CMK (cell line): ENCODE data around the gene MUC20.

Source experiments
- DNase-seq: peaks from one replicate; pipeline ENCODE4 v3.0.0-alpha.2; 2010; ENCODE audit warnings: low read depth

MUC20 gene

DNA sequence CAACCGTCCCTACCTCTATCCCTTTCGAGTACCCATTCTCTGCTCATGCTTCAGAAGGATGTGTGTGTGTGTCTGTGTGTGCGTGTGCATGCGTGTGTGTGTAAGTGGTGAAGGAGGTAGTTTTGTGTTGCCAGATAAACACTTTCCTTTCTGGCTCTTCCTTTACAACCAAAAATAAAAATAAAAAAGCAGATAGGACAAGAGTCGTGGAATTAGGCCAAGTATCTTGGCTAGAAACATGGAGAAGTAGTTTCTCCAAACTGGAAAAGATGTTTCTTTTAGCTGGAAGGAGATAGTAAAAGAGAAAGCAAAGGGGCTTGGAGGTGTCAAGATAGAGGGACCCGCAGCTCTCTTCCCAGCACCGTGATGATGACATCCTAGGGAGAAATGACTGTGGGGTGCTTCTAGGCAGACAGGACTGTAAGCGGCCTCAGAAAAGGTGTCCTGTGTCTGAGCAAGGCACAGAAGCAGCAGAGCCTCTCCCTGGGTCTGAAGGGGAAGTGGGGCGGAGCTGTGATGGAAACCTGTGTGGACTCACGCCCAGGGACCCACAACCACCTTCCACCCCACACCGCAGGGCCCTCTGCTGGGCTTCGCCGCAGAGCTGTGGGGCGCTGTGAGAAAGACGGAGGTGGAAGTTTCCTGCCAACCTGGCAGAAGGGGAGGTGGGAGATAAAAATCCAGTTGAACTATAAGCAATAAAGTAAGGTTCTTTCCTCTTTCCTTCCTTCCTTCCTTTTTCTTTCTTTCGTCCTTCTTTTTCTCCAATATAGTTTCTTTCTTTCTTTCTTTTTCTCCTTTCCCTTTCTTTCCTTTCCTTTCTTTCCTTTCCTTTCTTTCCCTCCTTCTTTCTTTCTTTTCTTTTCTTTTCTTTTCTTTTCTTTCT is 35.3 kb downstream of the MUC20 start:
- no peak for DNase-seq

- DNase-seq = no peak
Observed at GRCh38 chr3:195757438-195757770, 36.6 kb downstream of the MUC20 start.

GRCh38 chr3:195757827-195758226 is 37.0 kb downstream of the MUC20 start:
- DNase-seq = no peak

DNA sequence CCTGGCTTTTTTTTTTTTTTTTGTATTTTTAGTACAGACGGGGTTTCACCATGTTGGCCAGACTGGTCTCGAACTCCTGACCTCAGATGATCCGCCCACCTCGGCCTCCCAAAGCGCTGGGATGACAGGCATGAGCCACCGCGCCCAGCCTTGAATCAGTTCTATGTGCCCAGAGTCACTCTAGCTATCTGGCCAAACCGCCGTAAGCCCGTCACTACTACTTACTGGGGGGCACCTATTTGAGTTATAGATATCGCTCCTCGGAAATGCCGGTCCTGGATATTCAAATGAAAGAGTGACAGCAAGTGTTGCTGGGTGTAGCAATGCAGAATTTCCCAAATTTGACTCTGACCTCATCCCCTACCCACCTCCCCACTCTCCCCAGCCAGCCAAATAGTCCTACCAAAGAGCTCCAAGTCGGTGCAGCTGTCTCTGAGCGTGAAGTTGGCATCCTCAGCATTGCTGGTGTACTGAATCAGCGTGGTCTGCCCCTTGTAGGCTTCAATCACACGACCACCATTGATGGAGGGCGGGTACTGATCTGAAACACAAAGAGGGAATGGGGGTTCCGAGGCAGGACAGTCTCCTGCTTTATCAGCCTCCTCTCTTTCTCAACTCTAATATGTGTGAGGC is 38.1 kb downstream of the MUC20 start:
- no peak for DNase-seq

DNA sequence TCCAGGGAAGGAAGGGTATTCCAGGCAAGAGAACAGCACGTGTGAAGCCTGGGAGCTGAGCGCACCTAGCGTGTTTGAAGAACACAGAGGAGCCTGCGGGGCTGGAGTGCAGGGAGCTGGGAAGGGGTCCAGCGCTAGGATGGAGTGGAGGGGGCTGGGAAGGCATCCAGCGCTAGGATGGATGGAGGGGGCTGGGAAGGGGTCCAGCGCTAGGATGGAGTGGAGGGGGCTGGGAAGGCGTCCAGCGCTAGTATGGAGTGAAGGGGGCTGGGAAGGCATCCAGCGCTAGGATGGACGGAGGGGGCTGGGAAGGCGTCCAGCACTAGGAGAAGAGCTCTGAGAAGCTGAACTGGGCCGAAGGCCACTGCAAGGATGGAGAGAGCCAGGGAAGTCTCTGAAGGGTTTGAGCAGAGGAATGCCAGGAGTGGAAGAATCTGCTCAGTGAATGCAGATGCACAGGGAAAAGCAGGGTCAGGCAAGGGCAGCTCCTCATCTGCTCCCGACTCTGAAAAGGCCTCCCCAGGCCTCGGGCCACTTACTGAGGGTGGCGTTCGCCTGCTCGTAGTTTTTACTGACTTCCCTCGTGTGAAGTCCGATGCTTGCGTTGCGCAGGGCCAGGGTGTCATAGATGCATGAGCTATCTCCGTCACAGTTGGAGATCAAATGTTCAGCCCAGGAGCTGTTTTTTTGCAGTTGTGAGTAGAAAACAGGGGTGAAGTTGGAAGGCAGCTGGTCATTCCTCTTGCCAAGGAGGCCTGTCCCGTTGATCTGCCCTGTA is 39.8 kb downstream of the MUC20 start:
- DNase-seq = no peak

DNA sequence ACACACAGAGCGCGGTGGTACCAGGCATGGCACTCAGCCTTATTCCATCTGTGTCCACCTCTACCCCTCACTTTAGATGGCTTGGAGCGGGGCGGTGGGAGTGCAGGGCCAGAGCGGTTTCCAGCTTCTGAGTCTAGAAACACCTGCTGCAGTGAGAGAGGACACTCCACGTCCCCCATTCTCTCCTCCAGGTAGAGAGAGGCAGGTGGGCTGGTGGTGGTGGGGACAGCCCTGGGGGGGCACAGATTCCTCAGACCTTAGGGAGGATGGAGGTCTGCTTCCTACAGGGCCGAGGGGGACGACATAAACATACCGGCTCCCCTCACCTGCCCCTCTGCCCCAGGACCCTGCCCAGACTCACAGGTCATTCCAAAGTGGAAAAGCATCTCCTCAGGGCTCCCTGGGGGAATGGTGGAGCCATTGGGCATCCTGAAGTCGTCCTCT is 40.4 kb downstream of the MUC20 start:
- DNase-seq = no peak

GRCh38 chr3:195761567-195762248 is 40.9 kb downstream of the MUC20 start:
- DNase-seq = no peak

GRCh38 chr3:195762249-195762585 is 41.4 kb downstream of the MUC20 start:
- no peak for DNase-seq

DNA sequence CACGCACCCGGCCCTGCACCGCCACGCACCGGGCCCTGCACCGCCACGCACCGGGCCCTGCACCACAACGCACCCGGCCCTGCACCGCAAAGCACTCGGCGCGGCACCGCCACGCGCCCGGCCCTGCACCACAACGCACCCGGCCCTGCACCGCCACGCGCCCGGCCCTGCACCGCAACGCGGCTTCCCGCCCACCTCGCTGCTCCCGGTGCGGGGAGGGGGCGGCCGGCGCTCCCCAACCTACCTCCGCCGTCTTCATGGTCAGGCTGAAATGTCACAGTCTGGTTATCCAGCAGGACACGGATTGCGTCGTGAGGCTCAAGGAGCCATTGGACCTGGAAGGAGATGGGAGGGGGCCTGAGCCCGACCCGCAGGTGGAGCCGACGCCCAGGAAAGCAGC is 41.8 kb downstream of the MUC20 start:
- DNase-seq = no peak

DNA sequence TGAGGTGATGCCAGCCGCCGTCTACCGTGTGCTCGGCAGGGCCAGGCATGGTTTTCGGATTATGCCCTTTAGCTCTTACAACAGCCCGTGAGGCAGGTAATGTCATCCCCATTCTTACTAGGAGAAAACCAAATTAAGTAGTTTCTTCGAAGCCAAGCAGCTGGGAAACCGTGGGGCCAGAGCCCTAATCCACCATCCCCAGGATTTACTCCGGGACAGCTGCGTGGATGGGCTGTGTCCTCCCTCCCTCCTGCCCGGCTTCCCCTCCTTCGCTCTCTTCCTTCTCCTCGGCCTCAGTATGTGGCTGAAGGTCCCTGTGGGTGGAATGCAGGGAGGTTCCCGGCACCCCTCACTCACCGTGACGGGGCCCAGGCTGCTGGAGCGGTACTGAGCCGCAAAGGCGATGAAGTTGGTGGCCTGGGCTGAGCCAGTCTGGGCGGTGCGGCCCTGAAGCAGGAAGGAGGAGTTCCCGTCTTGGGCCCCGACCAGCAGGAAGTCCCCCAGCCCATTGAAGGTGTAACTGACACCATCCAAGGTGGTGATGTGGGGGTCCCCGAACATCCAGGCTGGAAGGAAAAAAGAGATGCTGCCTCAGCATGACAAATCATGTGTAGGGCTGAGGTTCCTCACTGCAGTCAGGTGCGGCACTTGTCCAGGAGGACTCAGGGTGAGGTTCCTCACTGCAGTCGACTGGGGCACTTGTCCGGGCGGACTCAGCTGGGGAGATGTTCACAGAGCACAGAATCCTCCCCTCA is 42.5 kb downstream of the MUC20 start:
- DNase-seq = no peak

DNA sequence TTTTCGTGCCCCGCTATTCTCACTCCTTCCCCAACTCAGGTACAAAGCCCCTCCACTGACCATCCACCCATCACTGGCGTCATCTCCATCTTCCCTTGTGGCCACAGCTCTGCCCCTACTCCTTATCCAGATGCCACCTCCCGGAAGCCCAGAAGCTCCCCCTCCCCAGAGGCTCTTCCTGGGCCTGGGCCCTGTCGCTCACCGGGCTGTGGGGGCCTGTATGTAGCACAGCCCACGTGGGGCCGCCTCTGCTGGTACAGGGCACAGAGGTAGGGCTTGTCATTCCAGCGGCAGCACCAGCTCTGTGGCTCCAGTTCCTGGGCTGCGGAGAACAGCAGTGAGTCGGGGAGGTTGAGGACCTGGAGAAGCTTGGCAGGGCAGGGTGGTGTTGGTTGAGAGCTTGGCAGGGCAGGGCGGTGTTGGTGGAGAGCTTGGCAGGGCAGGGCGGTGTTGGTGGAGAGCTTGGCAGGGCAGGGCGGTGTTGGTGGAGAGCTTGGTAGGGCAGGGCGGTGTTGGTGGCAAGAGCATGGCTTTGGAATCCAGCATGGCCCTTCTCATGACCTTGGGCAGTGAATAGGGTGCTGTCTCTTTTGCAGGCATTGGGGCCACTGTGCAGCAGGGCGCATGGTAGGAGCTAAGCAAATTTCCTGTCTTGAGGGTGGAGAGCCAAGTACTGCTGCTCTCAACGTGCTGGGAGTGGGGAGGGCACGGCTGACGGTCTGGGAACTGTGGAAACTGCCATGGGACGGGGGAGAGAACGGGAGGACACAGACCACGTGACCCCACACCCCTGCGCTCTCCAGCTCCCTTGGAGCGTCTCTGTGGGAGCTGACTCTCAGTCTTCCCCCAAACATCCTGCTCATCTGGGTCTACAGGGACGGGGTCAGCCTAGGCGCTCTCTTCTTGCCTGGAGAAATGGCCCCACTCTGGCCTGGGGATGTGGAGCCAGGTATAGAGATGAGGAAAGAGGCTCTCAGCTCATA is 43.4 kb downstream of the MUC20 start:
- DNase-seq = no peak

GRCh38 chr3:195764961-195765706 is 44.4 kb downstream of the MUC20 start:
- no peak for DNase-seq

DNA sequence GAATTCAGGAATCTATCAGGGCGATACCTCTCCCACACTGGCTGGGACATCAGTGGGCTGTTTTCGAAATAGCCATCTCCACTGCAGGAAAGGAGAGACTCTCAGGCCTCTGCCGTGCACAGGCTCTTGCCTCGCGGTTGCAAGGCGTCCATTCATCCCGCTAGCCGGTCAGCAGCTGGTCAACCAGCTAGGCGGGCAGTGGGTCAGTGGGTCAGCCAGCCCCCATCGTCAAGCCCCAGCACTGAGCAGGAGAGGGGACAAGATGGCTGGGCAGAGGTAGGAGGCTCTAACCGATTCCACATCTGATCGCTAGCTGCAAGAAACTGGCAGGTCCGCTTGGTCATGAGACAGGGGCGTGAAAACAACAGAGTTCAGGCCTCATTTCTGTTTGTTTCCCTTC is 45.9 kb downstream of the MUC20 start:
- no peak for DNase-seq

DNA sequence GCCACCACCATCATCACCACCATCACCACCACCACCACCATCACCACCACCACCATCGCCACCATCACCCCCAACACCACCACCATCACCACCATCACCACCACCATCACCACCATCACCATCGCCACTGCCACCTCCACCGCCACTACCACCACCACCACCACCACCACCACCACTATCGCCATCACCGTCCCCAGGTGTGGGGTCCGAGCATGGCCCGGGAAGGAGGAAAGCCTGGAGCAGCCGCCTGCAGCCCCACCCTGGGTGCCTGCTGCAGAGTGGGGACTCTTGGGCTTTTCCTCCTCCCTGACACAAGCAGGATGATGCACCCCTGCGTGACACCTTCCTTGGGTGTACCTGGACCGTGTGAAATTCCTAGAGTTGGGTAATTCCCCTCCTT is 47.0 kb downstream of the MUC20 start:
- no peak for DNase-seq

DNA sequence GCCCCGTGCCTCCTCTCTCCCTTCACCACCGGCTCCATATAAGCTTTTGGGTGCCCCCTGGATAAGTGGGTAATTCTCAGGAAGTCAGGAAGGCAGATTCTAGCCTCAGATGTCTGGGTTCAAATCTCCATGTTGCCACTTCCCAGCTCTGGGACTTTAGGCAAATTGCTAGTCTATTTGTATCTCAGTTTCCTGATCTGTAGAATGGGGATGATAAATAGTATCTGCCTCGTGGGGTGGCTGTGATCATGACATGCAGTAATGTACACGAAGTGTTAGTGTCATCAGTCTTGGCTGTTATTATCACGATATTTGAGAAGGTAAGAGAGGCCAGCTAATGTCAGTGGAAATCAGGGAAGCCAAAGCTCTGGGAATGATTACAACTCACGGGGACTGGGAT is 47.6 kb downstream of the MUC20 start:
- DNase-seq = no peak

GRCh38 chr3:195768831-195769303 is 48.1 kb downstream of the MUC20 start:
- DNase-seq = no peak

DNA sequence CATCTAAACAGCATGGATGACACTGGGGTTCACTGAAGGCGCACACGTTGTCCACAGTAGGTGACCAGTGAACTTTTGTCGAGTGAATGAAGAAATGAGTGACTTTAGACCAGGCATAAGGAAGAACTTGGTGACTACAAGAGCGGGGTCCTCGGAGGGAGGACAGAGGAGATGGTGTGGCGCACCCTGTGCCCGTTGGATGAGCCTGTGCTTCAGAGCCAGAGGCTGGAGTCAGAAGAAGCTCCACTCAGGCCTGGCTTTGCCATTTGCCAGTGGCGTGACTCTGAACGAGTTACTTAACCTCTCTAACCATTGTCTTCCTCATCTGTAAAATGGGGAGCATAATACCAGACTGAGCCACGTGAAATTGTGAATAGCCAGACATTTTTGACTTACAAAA is 48.8 kb downstream of the MUC20 start:
- no peak for DNase-seq

GRCh38 chr3:195770081-195770840 is 49.5 kb downstream of the MUC20 start:
- no peak for DNase-seq
